B cell (primary cell): ENCODE measurements around the gene HPS1. TPM values are rescaled to one million over a fixed set of nuclear protein-coding genes. Genes with fewer than 3 reads are reported as not detected.
A peak's percentile ranks its signal among the peaks of the same experiment; 100 is the strongest.

Source experiments
- ATAC-seq: fragments of 200-7000 bp; cut with Tn5 transposase; one replicate; pipeline ENCODE4 v1.10.0; 2021; ENCODE audit warnings: low read depth, mild to moderate bottlenecking, moderate number of reproducible peaks, moderate library complexity
- CTCF ChIA-PET: fragments of 350-600 bp; sonication (Branson Sonifier 250); formaldehyde crosslinking; loops from one replicate; lab custom pipeline; 2021; ENCODE audit warnings: antibody characterized with exemption, inconsistent platforms; lab: Charles Lee
- POLR2A ChIA-PET: fragments of 350-600 bp; sonication (Branson Sonifier 250); formaldehyde crosslinking; loops from one replicate; lab custom pipeline; 2021; ENCODE audit warnings: antibody characterized with exemption; lab: Charles Lee
- DNase-seq: peaks from one replicate; pipeline ENCODE4 v3.0.0; 2013
- H2AFZ ChIP-seq: 2 replicates; pipeline ENCODE4 v1.6.1; 2012; ENCODE audit warnings: mild to moderate bottlenecking, low read depth, low read length; ENCODE audit not compliant: insufficient read depth, poor library complexity, severe bottlenecking
- H3K27ac ChIP-seq, 2 donors: 1 replicate in 1 of 2; 2 replicates in 1 of 2; pipeline ENCODE4 v1.5.1; 2012 to 2013; ENCODE audit warnings: low read length in 2 of 2, mild to moderate bottlenecking in 2 of 2, moderate library complexity in 1 of 2
- H3K27me3 ChIP-seq, 4 experiments: fragments of 200-600 bp in 1 of 4; sonication (generic) in 1 of 4; replicated peaks in 1 of 4; 1 replicate in 2 of 4; 2 replicates in 2 of 4; pipeline versions ENCODE4 v1.6.1 to v1.7.0; 2013 to 2016; ENCODE audit warnings: low read length in 3 of 4, mild to moderate bottlenecking in 2 of 4, mixed read lengths in 1 of 4, moderate library complexity in 1 of 4; ENCODE audit not compliant: insufficient read depth in 4 of 4, control insufficient read depth in 3 of 4; ENCODE audit errors: control extremely low read depth in 1 of 4
- H3K36me3 ChIP-seq, 2 experiments: replicated peaks in 1 of 2; 1 replicate in 1 of 2; 2 replicates in 1 of 2; pipeline versions ENCODE4 v1.6.1 to v1.7.1; 2013; ENCODE audit warnings: low read length in 1 of 2; ENCODE audit not compliant: insufficient read depth in 2 of 2, control insufficient read depth in 1 of 2; ENCODE audit errors: control extremely low read depth in 1 of 2, extremely low read depth in 1 of 2
- H3K4me1 ChIP-seq, 2 donors: fragments of 200-600 bp in 1 of 2; sonication (generic) in 1 of 2; 1 replicate in 1 of 2; 2 replicates in 1 of 2; pipeline versions ENCODE4 v1.5.1 to v1.6.1; 2013 to 2017; ENCODE audit warnings: low read length in 2 of 2; ENCODE audit not compliant: control insufficient read depth in 2 of 2, insufficient read depth in 2 of 2
- H3K4me2 ChIP-seq: replicated peaks from 2 replicates; pipeline ENCODE3; 2012; ENCODE audit warnings: mild to moderate bottlenecking, low read depth, low read length; ENCODE audit not compliant: poor library complexity, severe bottlenecking
- H3K4me3 ChIP-seq, 5 experiments: fragments of 200-600 bp in 1 of 5; sonication (generic) in 1 of 5; 1 replicate in 3 of 5; 2 replicates in 2 of 5; pipeline versions ENCODE4 v1.5.1 to v1.7.0; 2011 to 2016; ENCODE audit warnings: low read length in 4 of 5, mild to moderate bottlenecking in 4 of 5, low read depth in 2 of 5, control low read depth in 1 of 5, moderate library complexity in 1 of 5; ENCODE audit not compliant: insufficient read depth in 1 of 5; ENCODE audit errors: control extremely low read depth in 1 of 5, extremely low read depth in 1 of 5
- H3K79me2 ChIP-seq: fragments of 200-600 bp; sonication (generic); one replicate; pipeline ENCODE4 v1.6.0; 2016; ENCODE audit warnings: low read length; ENCODE audit not compliant: control insufficient read depth, insufficient read depth
- H3K9ac ChIP-seq: fragments of 200-600 bp; sonication (generic); 2 replicates; pipeline ENCODE4 v1.6.1; 2017; ENCODE audit warnings: mild to moderate bottlenecking, low read length, moderate library complexity
- H3K9me3 ChIP-seq, 3 donors: one replicate each; pipeline versions ENCODE4 v1.6.1 to v1.7.1; 2013; ENCODE audit warnings: low read length in 2 of 3; ENCODE audit not compliant: control insufficient read depth in 2 of 3, insufficient read depth in 1 of 3; ENCODE audit errors: control extremely low read depth in 1 of 3
- H4K20me1 ChIP-seq: 2 replicates; pipeline ENCODE4 v1.6.0; 2012; ENCODE audit warnings: mild to moderate bottlenecking, low read length; ENCODE audit not compliant: insufficient read depth, control insufficient read depth, poor library complexity, severe bottlenecking
- H3K27ac Mint-ChIP-seq: one replicate; pipeline ENCODE4 v1.8.0; 2021; ENCODE audit warnings: mixed read lengths
- H3K27me3 Mint-ChIP-seq: one replicate; pipeline ENCODE4 v1.8.0; 2021; ENCODE audit warnings: mixed read lengths
- H3K4me1 Mint-ChIP-seq: one replicate; pipeline ENCODE4 v1.8.0; 2021; ENCODE audit warnings: mixed read lengths
- H3K4me3 Mint-ChIP-seq: one replicate; pipeline ENCODE4 v1.8.0; 2021; ENCODE audit warnings: mixed read lengths
- H3K9me3 Mint-ChIP-seq: one replicate; pipeline ENCODE4 v1.8.0; 2022; ENCODE audit warnings: mixed read lengths; ENCODE audit not compliant: insufficient read depth
- CTCF ChIP-seq: fragments of 200-600 bp; IDR thresholded peaks from one replicate; pipeline ENCODE4 v1.8.0; 2022; ENCODE audit warnings: antibody characterized with exemption, mild to moderate bottlenecking
- EZH2 ChIP-seq: IDR thresholded peaks from 2 replicates; pipeline ENCODE4 v1.6.1; 2012; ENCODE audit warnings: borderline replicate concordance, low read depth, mild to moderate bottlenecking, moderate library complexity, low read length; ENCODE audit not compliant: insufficient read depth, poor library complexity, severe bottlenecking
- WGBS: methylation state at CpG from one replicate; pipeline ENCODE4 v1.1.5; 2013; ENCODE audit warnings: missing lambda C conversion rate; ENCODE audit not compliant: insufficient coverage; 5-methylcytosine and 5-hydroxymethylcytosine counted together
- intact Hi-C: fragments of 100-400 bp; cut with micrococcal nuclease; formaldehyde crosslinking; loops from one replicate; pipeline ENCODE4 v1.10.0; 2022
- polyA plus RNA-seq: library from polyadenylated mRNA; depleted of rRNA; stranded (reverse); fragments of >200 nt; gene quantifications from 2 replicates; pipeline ENCODE4 v1.2.3, GENCODE V29; 2012
- total RNA-seq, 2 donors: library from RNA; stranded (reverse); fragments of 120-200 nt in 1 of 2; gene quantifications; 1 replicate in 1 of 2; 2 replicates in 1 of 2; pipeline versions ENCODE4 v1.2.3 to v1.2.4, GENCODE V29; 2013 to 2022

HPS1 gene
- total and polyA plus RNA-seq, 2 donors (not counting 1 experiment from before 2014, with no cell fraction given): 125 to 196 TPM

GRCh38 chr10:98427011-98427515 lies 19.7 kb downstream of the HPS1 start:
- Histone ChIP-seq H3K4me1 (no peaks in the 10 kb centered on the region), H3K27ac (no peak overlapping the region), H3K4me2 (no peak overlapping the region), H3K27me3 (no peaks in the 10 kb centered on the region), H3K79me2 (no peaks in the 10 kb centered on the region), H2AFZ (no peak overlapping the region), H3K4me3 (no peak overlapping the region), H3K9me3 (peaks cover 0 to 3% (median 2%) of the 10 kb centered on the region in 3 donors), H4K20me1 (peaks cover 8% of the 10 kb centered on the region), H3K9ac (no peak overlapping the region), H3K36me3 (peaks cover 17 to 73% of the 10 kb centered on the region in 2 experiments)
- 96% methylated on average over 5 of the region's 7 CpGs for WGBS
- Mint-ChIP-seq H3K27ac (no peak overlapping the region), H3K9me3 (peaks cover 3% of the 10 kb centered on the region), H3K27me3 (no peaks in the 10 kb centered on the region), H3K4me3 (no peak overlapping the region), H3K4me1 (no peaks in the 10 kb centered on the region)
- intact Hi-C loops: no loop called here
- ChIA-PET CTCF (interaction anchor here (2.0 to 5.0 kb wide), 2 partner anchors 9 to 10 kb away, joined by 4 to 20 read pairs; no protein-coding TSS in a partner anchor), POLR2A (no interaction called here)
- ATAC-seq (no peak), DNase-seq (no peak)
- no peak for TF ChIP-seq EZH2
- no peak for TF ChIP-seq CTCF

GRCh38 chr10:98425511-98426352 lies 21.0 kb downstream of the HPS1 start:
- H3K27me3 Mint-ChIP-seq: no peaks in the 10 kb centered on the region
- H3K4me1 ChIP-seq: no peaks in the 10 kb centered on the region
- DNase-seq: peak; percentile 60
- no peaks in the 10 kb centered on the region for H4K20me1 ChIP-seq
- ChIA-PET CTCF (interaction anchor here (0.5 to 5.0 kb wide), 11 partner anchors 8 to 821 kb away, joined by 3 to 20 read pairs (median 4); no protein-coding TSS in a partner anchor), POLR2A (no interaction called here)
- no peak overlapping the region for H3K27ac ChIP-seq
- no peak overlapping the region for H3K4me2 ChIP-seq
- peak; percentile 73 for ATAC-seq
- intact Hi-C loops: no loop called here
- H3K27ac Mint-ChIP-seq: no peak overlapping the region
- H3K9me3 Mint-ChIP-seq: no peaks in the 10 kb centered on the region
- peaks cover 2% of the 10 kb centered on the region for H3K4me1 Mint-ChIP-seq
- TF ChIP-seq EZH2: no peak
- peak; percentile 87 for TF ChIP-seq CTCF
- H2AFZ ChIP-seq: no peak overlapping the region
- H3K36me3 ChIP-seq: peaks cover 6 to 65% of the 10 kb centered on the region in 2 experiments
- no peak overlapping the region for H3K9ac ChIP-seq
- H3K4me3 Mint-ChIP-seq: no peak overlapping the region
- no peak overlapping the region for H3K4me3 ChIP-seq
- no peaks in the 10 kb centered on the region for H3K27me3 ChIP-seq
- WGBS: 88% methylated on average over 16 of the region's 21 CpGs
- H3K9me3 ChIP-seq: no peaks in the 10 kb centered on the region
- no peaks in the 10 kb centered on the region for H3K79me2 ChIP-seq
